Activated CD4-positive, alpha-beta memory T cell treated with anti-CD3 and anti-CD28 coated beads, Interleukin-2, amount 10 ng/mL, durations not matched to agents 7 days and 5 days (primary cell): ENCODE results near the gene CYBB. TPM values are rescaled to one million over a fixed set of nuclear protein-coding genes. Genes with fewer than 3 reads are reported as not detected.
"Not testable (repeated sequence)": the region's sequence is repeated elsewhere in the genome, so short reads cannot be mapped to it uniquely, and the experiment has no call there.

ENCODE experiments used
- CTCF ChIA-PET: fragments of 350-600 bp; sonication (Branson Sonifier 250); formaldehyde crosslinking; loops from one replicate; lab custom pipeline; 2021; ENCODE audit warnings: antibody characterized with exemption, inconsistent platforms; lab: Charles Lee
- POLR2A ChIA-PET: fragments of 350-600 bp; sonication (Branson Sonifier 250); formaldehyde crosslinking; loops from one replicate; lab custom pipeline; 2021; ENCODE audit warnings: antibody characterized with exemption; lab: Charles Lee
- DNase-seq: peaks from one replicate; pipeline ENCODE4 v3.0.0-alpha.2; 2020
- H3K27ac Mint-ChIP-seq: one replicate; pipeline ENCODE4 v1.8.0; 2021; ENCODE audit warnings: mild to moderate bottlenecking, mixed read lengths
- H3K27me3 Mint-ChIP-seq: one replicate; pipeline ENCODE4 v1.8.0; 2021; ENCODE audit warnings: mixed read lengths
- H3K36me3 Mint-ChIP-seq: one replicate; pipeline ENCODE4 v1.8.0; 2021; ENCODE audit warnings: low read depth, mixed read lengths
- H3K4me1 Mint-ChIP-seq: one replicate; pipeline ENCODE4 v1.8.0; 2021; ENCODE audit warnings: mixed read lengths
- H3K4me3 Mint-ChIP-seq: one replicate; pipeline ENCODE4 v1.8.0; 2021; ENCODE audit warnings: mild to moderate bottlenecking, mixed read lengths
- H3K9me3 Mint-ChIP-seq: one replicate; pipeline ENCODE4 v1.8.0; 2021; ENCODE audit warnings: mixed read lengths
- total RNA-seq, 2 experiments: library from RNA; stranded (reverse); gene quantifications; one replicate each; pipeline ENCODE4 v1.2.3, GENCODE V29; 2021

The CYBB gene
- total RNA-seq, 2 experiments from 2014 or later: not detected

DNA sequence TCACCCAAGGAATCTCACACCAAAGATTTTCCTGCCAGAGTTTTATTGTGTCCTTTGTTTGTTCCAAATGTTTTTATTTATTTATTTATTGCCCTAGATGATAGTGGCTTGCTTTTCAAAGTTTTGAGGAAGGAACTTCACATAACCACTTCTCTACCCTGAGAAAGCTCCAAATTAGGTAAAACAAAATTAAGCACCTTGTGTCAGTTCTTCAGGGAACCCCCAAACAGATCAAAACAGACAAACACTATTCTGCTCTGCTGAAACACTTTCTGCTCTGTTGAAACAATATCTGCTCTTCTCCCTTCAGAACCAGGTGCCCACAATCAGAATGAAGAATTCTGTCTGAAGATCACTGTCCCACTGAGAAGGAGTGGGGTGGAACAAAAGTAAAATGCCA is 16.5 kb upstream of the CYBB start:
- Mint-ChIP-seq H3K36me3 (no peaks in the 10 kb centered on the region), H3K4me1 (peaks cover 8% of the 10 kb centered on the region), H3K27ac (no peak overlapping the region), H3K27me3 (no peaks in the 10 kb centered on the region), H3K9me3 (no peaks in the 10 kb centered on the region), H3K4me3 (no peak overlapping the region)
- CTCF ChIA-PET: interaction anchor here (1.7 kb wide), 1 partner anchor 18 kb away, joined by 7 read pairs; no protein-coding TSS in a partner anchor
- no peak for DNase-seq
- POLR2A ChIA-PET: no interaction called here

DNA sequence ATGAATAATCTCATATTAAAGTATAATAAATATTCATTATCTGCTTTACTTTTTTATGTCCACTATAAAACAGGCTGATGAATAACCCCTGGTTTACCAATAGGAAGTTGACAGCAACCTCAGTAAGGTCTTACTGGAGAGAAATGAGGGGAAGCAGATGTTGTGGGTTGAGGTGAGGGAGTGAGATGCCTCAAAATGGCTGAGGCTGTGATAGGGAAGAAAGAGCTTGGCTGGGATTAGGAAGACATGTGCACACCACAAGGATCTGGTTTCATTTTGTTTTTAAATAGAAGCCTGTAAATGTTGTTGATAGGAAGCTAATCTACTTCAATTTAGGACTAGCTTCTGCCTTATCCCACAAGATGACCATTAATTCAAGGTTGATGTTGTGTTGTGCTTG is 14.4 kb upstream of the CYBB start:
- no peak overlapping the region for H3K4me3 Mint-ChIP-seq
- DNase-seq: no peak
- POLR2A ChIA-PET: no interaction called here

DNA sequence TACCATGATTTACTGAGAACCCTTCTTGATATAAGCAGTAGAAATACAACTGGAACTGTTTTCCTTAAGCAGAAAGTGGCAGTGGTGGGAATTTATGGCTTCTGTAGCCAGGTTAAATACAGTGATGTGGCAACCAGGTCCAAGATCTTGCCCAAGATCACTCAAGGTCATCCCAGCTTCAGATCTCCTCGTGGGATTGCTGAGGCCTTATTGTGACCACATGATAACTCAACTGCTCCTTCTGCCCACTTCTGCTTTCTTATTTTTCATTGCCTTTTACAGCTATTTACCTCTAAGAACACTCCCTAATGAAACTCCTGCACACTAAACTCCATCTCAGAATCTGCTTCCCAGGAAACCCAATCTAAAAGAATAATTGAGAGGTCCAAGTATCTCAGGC is 12.4 kb upstream of the CYBB start:
- H3K4me3 Mint-ChIP-seq: no peak overlapping the region
- no peaks in the 10 kb centered on the region for H3K36me3 Mint-ChIP-seq
- H3K9me3 Mint-ChIP-seq: no peaks in the 10 kb centered on the region
- no peak overlapping the region for H3K27ac Mint-ChIP-seq
- CTCF ChIA-PET: no interaction called here
- POLR2A ChIA-PET: no interaction called here
- H3K27me3 Mint-ChIP-seq: no peaks in the 10 kb centered on the region
- no peak for DNase-seq
- peaks cover 8% of the 10 kb centered on the region for H3K4me1 Mint-ChIP-seq

More for the DNA sequence above, 14.4 kb upstream of the CYBB start:
- Mint-ChIP-seq H3K36me3 (no peaks in the 10 kb centered on the region), H3K9me3 (no peaks in the 10 kb centered on the region), H3K4me1 (peaks cover 8% of the 10 kb centered on the region), H3K27ac (no peak overlapping the region), H3K27me3 (no peaks in the 10 kb centered on the region)
- CTCF ChIA-PET: no interaction called here

DNA sequence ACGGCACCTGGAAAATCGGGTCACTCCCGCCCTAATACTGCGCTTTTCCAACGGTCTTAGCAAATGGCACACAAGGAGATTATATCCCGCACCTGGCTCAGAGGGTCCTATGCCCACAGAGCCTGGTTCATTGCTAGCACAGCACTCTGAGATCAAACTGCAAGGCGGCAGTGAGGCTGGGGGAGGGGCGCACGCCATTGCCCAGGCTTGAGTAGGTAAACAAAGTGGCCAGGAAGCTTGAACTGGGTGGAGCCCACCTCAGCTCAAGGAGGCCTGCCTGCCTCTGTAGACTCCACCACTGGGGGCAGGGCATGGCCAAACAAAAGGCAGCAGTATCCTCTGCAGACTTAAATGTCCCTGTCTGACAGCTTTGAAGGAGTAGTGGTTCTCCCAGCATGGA is 11.0 kb upstream of the CYBB start:
- CTCF ChIA-PET, H3K4me3 Mint-ChIP-seq, H3K27me3 Mint-ChIP-seq, POLR2A ChIA-PET, DNase-seq, H3K27ac Mint-ChIP-seq, H3K4me1 Mint-ChIP-seq, H3K9me3 Mint-ChIP-seq, H3K36me3 Mint-ChIP-seq: not testable (repeated sequence)

DNA sequence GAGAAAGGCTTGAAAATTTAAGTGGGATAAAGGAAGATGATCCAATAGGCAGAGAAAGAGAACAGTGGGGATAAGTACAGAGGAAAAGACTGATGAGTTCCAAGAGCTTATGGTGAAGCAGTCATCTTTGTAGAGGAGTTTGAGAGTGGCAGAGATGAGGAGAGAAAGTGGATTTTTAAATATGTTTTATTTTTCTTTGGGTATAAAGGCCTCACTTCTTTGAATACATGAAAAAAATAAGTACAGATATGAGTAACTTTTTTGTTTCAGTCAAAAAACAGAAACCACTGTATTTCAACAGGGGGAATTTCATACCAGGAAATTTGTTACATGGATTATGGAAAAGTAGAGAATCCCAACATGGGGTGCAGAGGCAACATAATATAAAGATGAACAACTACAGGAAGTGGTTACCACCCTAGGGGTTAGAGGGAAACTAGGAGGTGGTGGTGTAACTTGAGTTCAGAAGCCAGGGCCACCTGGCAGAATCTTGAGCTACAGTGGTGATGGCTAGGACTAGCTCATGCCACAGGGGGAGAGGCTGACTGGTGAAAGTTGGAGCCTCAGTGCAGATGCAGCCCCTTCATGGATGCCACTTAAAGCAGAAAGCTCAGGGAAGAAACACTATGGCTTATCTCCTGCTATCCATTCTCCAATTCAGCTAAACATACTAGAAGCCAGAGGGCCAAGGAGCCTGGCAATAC is 3.4 kb upstream of the CYBB start:
- no peaks in the 10 kb centered on the region for H3K27me3 Mint-ChIP-seq
- ChIA-PET POLR2A (no interaction called here), CTCF (interaction anchor here (1.1 kb wide), 1 partner anchor 31 kb away, joined by 4 read pairs; no protein-coding TSS in a partner anchor)
- no peaks in the 10 kb centered on the region for H3K9me3 Mint-ChIP-seq
- H3K4me3 Mint-ChIP-seq: no peak overlapping the region
- H3K36me3 Mint-ChIP-seq: no peaks in the 10 kb centered on the region
- H3K4me1 Mint-ChIP-seq: peaks cover 19% of the 10 kb centered on the region
- no peak for DNase-seq
- no peak overlapping the region for H3K27ac Mint-ChIP-seq

DNA sequence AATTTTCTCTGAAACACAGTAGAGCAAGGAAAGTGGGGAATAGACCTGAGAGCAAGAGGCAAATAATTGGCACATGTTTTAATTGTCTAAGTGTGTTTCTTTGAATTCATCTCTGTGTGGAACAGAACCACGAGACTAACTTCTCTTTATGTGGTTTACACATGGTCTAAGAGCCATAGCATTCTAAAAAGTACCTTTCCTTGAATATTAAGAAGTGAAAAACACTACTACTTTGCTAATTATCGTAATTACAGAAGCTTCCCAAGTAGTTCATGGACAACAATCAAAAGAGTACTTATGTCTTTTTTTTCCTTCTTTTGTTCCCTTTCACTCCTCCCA is 2.9 kb upstream of the CYBB start:
- no peak overlapping the region for H3K27ac Mint-ChIP-seq
- CTCF ChIA-PET: interaction anchor here (1.1 kb wide), 1 partner anchor 31 kb away, joined by 4 read pairs; no protein-coding TSS in a partner anchor
- no peaks in the 10 kb centered on the region for H3K27me3 Mint-ChIP-seq
- no peaks in the 10 kb centered on the region for H3K36me3 Mint-ChIP-seq
- no peak overlapping the region for H3K4me3 Mint-ChIP-seq
- H3K9me3 Mint-ChIP-seq: no peaks in the 10 kb centered on the region
- H3K4me1 Mint-ChIP-seq: peaks cover 19% of the 10 kb centered on the region
- POLR2A ChIA-PET: no interaction called here
- DNase-seq: no peak

DNA sequence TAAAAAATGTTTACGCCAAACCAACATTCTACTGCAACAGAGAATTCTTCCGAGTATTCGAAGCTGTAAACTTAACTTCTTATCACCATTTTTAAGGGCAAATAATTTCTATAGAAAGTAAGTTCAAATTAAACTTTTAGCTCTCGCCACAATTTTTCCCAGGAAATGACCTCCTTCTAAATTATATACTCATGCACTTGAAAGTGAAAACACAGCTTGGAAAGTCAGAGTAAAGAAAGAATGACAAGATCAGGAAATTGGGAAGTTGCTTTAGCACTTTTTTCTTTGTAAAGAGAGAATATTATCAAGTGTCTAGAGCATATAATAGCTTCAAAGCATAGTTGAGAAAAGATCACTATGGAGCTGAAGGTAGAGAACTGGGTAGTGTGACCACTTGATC is 1.2 kb downstream of the CYBB start:
- H3K4me3 Mint-ChIP-seq: no peak overlapping the region
- no peaks in the 10 kb centered on the region for H3K9me3 Mint-ChIP-seq
- H3K4me1 Mint-ChIP-seq: peaks cover 16% of the 10 kb centered on the region
- no peak overlapping the region for H3K27ac Mint-ChIP-seq
- no peak for DNase-seq
- H3K36me3 Mint-ChIP-seq: no peaks in the 10 kb centered on the region
- CTCF ChIA-PET: interaction anchor here (1.3 kb wide), 1 partner anchor 38 kb away, joined by 4 read pairs; no protein-coding TSS in a partner anchor
- POLR2A ChIA-PET: no interaction called here
- H3K27me3 Mint-ChIP-seq: no peaks in the 10 kb centered on the region

DNA sequence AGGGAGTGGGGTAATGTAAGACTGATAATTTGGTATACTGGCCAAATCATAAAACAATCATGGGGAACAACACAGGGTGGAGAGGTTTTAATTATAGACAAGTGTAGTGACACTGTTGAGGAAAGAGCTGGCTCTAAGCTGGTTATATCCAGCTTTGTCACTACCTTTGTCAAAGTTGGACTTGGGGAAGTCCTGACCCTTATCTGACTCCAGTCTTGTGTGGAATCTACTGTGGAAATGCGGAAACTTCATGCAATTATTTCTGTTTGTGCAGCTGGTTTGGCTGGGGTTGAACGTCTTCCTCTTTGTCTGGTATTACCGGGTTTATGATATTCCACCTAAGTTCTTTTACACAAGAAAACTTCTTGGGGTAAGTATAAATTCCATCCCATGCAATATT is 2.0 kb downstream of the CYBB start:
- CTCF ChIA-PET: interaction anchor here (1.3 kb wide), 1 partner anchor 39 kb away, joined by 4 read pairs; no protein-coding TSS in a partner anchor
- H3K9me3 Mint-ChIP-seq: no peaks in the 10 kb centered on the region
- H3K4me1 Mint-ChIP-seq: peaks cover 16% of the 10 kb centered on the region
- DNase-seq: no peak
- H3K36me3 Mint-ChIP-seq: peaks cover under 1% of the 10 kb centered on the region
- H3K4me3 Mint-ChIP-seq: no peak overlapping the region
- H3K27me3 Mint-ChIP-seq: no peaks in the 10 kb centered on the region
- no peak overlapping the region for H3K27ac Mint-ChIP-seq
- POLR2A ChIA-PET: no interaction called here

DNA sequence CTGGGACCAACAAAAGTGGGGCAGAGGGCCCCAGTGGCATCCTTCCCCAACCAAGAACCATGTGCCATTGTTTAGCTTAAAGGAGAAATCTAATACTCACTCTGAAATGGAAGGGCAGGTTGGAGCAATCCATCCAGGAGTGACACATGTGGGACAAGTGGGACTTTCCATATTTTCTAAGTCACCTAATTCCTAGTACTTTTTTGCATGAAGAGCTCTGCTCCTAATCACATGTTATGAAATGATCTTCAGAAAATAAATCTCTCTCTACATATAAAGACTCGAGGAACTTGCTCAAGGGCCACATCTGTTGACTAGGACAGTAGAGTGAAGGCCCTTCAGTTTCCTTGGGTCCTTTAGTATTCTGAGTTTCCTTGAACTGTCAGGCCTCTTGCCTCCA is 2.5 kb downstream of the CYBB start:
- Mint-ChIP-seq H3K27me3 (no peaks in the 10 kb centered on the region), H3K9me3 (no peaks in the 10 kb centered on the region), H3K27ac (no peak overlapping the region), H3K4me1 (peaks cover 16% of the 10 kb centered on the region), H3K4me3 (no peak overlapping the region), H3K36me3 (peaks cover 3% of the 10 kb centered on the region)
- POLR2A ChIA-PET: no interaction called here
- no peak for DNase-seq
- CTCF ChIA-PET: no interaction called here

DNA sequence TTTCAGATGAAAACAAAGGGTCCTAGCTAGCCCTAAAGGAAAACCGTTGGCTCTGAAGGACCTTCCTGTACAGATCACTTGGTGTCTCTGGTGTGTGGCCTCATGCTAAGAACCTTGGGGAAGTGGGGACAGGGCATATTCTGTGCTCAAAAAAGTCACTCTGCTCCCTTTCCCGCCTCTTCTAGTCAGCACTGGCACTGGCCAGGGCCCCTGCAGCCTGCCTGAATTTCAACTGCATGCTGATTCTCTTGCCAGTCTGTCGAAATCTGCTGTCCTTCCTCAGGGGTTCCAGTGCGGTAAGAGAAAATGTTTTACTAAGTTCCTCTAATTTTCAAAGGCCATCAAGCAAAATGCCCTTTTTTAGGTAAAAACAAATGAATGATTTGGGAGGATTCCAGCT is 3.4 kb downstream of the CYBB start:
- Mint-ChIP-seq H3K4me3 (no peak overlapping the region), H3K4me1 (peaks cover 18% of the 10 kb centered on the region), H3K27ac (no peak overlapping the region), H3K9me3 (no peaks in the 10 kb centered on the region), H3K36me3 (peaks cover 3% of the 10 kb centered on the region), H3K27me3 (no peaks in the 10 kb centered on the region)
- POLR2A ChIA-PET: no interaction called here
- CTCF ChIA-PET: no interaction called here
- DNase-seq: no peak

DNA sequence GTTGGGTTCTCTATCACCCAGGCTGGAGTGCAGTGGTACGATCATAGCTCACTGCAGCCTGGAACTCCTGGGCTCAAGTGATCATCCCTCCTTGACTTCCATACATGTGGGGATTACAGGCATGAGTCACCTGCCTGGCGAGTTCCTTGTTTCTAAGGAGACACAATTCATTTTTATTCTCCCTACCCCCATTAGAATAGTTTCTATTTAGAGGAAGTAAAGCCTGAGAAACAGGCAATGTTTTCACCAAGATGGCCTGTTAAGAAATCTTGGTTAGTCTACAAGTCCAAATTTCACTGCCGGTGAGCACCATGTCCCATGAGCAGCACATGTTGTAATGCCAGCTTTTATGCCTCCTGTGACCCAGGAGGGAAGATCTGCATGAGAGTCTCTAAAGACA is 5.7 kb downstream of the CYBB start:
- Mint-ChIP-seq H3K4me1 (peaks cover 18% of the 10 kb centered on the region), H3K27me3 (no peaks in the 10 kb centered on the region), H3K27ac (no peak overlapping the region), H3K9me3 (no peaks in the 10 kb centered on the region), H3K4me3 (no peak overlapping the region), H3K36me3 (peaks cover 6% of the 10 kb centered on the region)
- POLR2A ChIA-PET: no interaction called here
- no peak for DNase-seq
- CTCF ChIA-PET: no interaction called here

DNA sequence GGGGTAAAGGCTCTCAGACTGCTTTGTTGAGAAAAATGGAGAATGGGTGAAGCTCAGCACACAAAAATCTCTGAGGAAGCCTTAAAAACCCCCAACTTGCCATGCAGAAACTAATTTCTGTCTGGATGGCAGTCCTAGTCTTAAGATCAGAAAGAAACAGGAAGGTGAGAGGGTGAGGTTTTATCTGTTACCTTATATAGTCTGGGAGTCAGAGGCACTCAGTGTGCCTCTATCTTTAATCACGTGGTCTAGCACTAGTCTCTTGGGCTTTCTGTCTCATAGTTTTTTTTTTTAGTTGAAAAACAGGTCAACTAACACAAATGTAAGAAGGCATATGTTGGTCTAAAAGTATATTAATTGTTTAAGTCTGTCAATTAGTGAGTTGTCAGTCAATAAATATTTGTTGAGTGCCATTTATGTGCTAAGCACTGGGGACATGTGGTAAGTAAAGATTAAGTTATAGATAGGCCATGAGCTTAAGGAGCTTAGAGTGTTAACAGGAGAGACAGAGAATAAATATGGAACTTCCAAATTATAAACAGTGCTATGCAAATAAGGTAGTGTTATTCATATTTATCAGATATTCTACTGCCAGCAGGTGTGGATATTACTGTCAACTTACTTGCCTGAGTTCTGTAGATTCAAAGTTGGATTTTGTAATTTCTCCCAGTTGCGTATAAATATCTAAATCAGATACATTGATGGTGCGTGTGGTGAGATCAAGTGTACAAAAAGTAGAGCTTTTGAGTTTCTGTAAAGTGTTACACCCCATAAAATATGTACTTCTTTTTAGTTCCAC is 7.0 kb downstream of the CYBB start:
- ChIA-PET POLR2A (no interaction called here), CTCF (interaction anchor here (1.6 kb wide), 1 partner anchor 39 kb away, joined by 4 read pairs; no protein-coding TSS in a partner anchor)
- H3K4me3 Mint-ChIP-seq: no peak overlapping the region
- H3K27ac Mint-ChIP-seq: peak overlapping the region; percentile 4
- no peak for DNase-seq
- peaks cover 18% of the 10 kb centered on the region for H3K4me1 Mint-ChIP-seq
- no peaks in the 10 kb centered on the region for H3K9me3 Mint-ChIP-seq
- peaks cover 6% of the 10 kb centered on the region for H3K36me3 Mint-ChIP-seq
- H3K27me3 Mint-ChIP-seq: no peaks in the 10 kb centered on the region

DNA sequence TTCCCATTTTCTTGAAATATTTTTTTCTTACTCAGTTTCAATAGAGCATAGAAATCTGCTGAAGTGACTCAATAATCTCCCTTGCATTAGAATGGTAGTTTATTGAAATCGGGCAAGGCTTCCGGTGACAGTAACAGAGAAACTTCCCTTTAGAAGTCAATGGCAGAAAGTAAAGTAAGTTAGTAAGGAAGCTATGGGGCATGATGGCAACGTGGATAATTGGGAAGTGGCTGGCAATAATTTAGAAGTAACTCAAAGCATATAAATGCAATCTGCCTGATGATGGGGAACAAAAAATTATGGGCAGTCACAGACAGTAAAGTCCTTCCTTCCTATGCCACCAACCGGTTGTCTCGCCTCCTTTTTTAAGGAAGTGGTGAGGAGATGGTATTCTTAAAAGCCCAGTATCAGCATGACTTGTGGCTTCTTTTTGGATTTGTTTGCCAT is 7.6 kb downstream of the CYBB start:
- CTCF ChIA-PET: interaction anchor here (1.6 kb wide), 1 partner anchor 39 kb away, joined by 4 read pairs; no protein-coding TSS in a partner anchor
- H3K27ac Mint-ChIP-seq: peak overlapping the region; percentile 4
- no peak overlapping the region for H3K4me3 Mint-ChIP-seq

More for the DNA sequence above, 7.6 kb downstream of the CYBB start:
- Mint-ChIP-seq H3K27me3 (no peaks in the 10 kb centered on the region), H3K36me3 (peaks cover 6% of the 10 kb centered on the region), H3K9me3 (no peaks in the 10 kb centered on the region), H3K4me1 (peaks cover 18% of the 10 kb centered on the region)
- POLR2A ChIA-PET: no interaction called here
- no peak for DNase-seq
